Measurements from ENCODE around the gene EFEMP1.

- no peak for TF ChIP-seq SUZ12 (IDR thresholded peaks at IDR 0.05; ENCODE audit: extremely low read depth, insufficient read depth, insufficient read length)
- no peak for TF ChIP-seq ZNF274 (IDR thresholded peaks at IDR 0.05; ENCODE audit: low read depth, low read length)
- TF ChIP-seq YY1 (IDR thresholded peaks at IDR 0.05; ENCODE audit: insufficient read depth, insufficient read length) = no peak
Measured at GRCh38 chr2:55843994-55844345, 79.6 kb downstream of the EFEMP1 start.
